ENCODE measurements around the gene PLCH1. TPM values are rescaled to one million over a fixed set of nuclear protein-coding genes. Genes with fewer than 3 reads are reported as not detected.

Gene PLCH1
- total RNA-seq, 4 donors from 2014 or later, result 0.29 to 12.0 (median 0.58) TPM

DNA sequence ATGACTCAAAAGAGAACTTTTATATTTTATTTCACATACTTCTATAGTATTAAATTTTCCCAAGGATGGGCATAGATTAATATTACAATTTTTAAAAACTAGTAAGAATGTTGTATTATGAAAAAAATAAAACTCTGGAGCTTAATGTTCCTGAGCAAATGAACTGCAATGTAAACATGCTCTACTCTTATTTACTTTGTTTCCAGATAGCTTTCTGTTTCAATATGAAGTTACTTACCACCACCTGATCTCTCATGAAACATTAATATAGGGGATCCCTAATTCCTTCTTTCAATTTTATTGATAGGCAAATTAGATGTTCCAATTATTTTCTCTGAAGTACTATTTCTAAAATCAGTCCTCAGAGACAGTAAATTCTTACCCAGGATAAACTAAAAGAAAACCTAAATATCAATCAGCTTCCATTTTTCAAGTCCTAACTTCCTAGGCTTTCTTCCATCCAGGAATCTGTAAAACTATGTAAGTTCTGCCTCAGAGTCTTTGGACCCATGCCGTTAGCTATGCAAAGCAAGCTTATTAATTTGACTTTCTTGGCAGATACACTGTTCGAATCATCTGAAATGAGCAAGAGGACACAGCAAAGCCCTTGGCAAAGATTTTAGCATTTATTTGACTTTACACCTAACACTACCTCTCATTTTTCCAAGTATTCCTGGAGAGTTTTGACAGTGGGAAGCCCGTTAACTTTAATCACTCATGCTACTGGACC, 93.2 kb downstream of the PLCH1 start:
- intact Hi-C loops (cut with DNase I; ENCODE audit: low total_unique reads), result no loop called here
- no peak for TF ChIP-seq POLR2A (IDR thresholded peaks at IDR 0.05)
- TF ChIP-seq, protein P1, sequence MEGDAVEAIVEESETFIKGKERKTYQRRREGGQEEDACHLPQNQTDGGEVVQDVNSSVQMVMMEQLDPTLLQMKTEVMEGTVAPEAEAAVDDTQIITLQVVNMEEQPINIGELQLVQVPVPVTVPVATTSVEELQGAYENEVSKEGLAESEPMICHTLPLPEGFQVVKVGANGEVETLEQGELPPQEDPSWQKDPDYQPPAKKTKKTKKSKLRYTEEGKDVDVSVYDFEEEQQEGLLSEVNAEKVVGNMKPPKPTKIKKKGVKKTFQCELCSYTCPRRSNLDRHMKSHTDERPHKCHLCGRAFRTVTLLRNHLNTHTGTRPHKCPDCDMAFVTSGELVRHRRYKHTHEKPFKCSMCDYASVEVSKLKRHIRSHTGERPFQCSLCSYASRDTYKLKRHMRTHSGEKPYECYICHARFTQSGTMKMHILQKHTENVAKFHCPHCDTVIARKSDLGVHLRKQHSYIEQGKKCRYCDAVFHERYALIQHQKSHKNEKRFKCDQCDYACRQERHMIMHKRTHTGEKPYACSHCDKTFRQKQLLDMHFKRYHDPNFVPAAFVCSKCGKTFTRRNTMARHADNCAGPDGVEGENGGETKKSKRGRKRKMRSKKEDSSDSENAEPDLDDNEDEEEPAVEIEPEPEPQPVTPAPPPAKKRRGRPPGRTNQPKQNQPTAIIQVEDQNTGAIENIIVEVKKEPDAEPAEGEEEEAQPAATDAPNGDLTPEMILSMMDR (IDR thresholded peaks at IDR 0.05), result no peak

DNA sequence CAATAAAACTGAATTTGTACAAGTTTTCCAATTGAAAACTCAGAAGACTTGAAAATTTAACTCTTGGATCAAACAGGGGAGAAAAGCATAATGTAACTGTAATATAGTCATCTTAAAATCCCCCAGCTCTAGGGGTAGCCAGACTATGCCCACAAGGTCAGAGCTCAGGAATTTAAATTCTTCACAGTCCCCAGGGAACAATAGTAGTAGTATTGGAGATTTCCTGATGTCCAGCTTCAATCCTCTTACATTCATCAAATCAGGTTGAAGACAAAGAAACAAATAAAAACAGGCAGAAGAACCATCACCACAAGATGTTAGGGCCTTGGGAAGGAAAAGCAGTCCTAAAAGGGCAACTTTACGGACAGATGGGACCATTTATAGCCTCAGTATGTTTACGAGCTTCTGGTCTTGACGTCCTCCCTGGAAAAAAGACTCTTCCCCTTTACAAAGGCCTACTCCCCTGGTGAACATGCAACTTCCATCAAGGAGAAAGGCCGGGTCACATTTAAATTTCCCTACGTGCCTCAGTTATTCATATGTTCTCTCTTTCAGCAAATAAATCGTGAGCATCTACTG, 96.8 kb downstream of the PLCH1 start:
- no peak for DNase-seq
- intact Hi-C loops (cut with DNase I; ENCODE audit: low total_unique reads), result no loop called here
- H3K9me3 ChIP-seq, result no peaks in the 10 kb centered on the region
- H3K27ac ChIP-seq, result no peak overlapping the region
- no peaks in the 10 kb centered on the region for H3K4me1 ChIP-seq
- H3K36me3 ChIP-seq, result no peaks in the 10 kb centered on the region
- H3K4me3 ChIP-seq, result no peak overlapping the region
- H3K27me3 ChIP-seq, result no peaks in the 10 kb centered on the region
- TF ChIP-seq, protein P1 (IDR thresholded peaks at IDR 0.05), result no peak

More for the DNA sequence above, 93.2 kb downstream of the PLCH1 start:
- H3K4me1 ChIP-seq, result no peaks in the 10 kb centered on the region
- no peaks in the 10 kb centered on the region for H3K36me3 ChIP-seq
- DNase-seq, result no peak
- H3K9me3 ChIP-seq, result no peaks in the 10 kb centered on the region
- no peak overlapping the region for H3K4me3 ChIP-seq
- H3K27me3 ChIP-seq, result no peaks in the 10 kb centered on the region
- H3K27ac ChIP-seq, result no peak overlapping the region

DNA sequence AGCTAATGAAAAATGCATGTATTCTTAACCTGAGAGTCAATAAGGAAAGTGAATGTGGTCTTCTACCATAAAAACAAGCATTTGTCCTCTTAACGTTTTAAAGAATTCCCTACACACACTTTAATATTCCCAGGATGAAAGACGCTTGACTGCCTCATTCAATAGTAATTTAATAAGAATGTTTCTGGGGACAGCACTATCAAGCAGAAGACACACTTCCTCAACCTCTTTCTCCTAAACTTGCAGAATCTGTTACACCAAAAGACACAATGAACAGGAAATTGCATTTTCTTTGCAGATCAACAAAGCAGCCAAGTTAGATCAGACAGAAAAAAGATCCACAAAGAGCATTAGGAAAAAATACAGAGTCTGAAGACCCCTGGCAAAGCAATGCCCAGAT, 97.7 kb downstream of the PLCH1 start:
- Histone ChIP-seq H3K36me3 (no peaks in the 10 kb centered on the region), H3K27me3 (no peaks in the 10 kb centered on the region), H3K4me3 (no peak overlapping the region), H3K9me3 (no peaks in the 10 kb centered on the region), H3K27ac (no peak overlapping the region), H3K4me1 (no peaks in the 10 kb centered on the region)
- DNase-seq, result no peak
- no peak for TF ChIP-seq POLR2A (IDR thresholded peaks at IDR 0.05)
- TF ChIP-seq, protein P1 (IDR thresholded peaks at IDR 0.05), result no peak
- intact Hi-C loops (cut with DNase I; ENCODE audit: low total_unique reads), result no loop called here

DNA sequence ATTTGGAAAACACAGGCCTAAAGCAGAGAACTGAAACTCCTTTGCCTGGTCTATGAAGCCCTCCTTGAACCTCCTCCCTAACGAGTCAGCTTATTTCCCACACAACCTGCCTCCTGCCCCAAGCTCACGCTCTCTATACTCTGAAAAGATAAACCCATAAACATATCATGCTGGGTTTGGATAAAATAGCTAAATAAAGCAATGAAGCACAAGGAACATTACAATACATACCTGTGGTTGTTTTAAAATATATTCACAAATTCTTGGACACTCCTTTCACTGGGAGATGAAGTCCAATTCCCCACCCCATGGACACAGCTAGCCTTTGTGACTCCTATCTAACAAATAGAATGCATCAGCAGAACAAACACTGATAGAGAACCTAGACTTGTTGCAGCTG, 98.2 kb downstream of the PLCH1 start:
- no peak for TF ChIP-seq POLR2A (IDR thresholded peaks at IDR 0.05)
- TF ChIP-seq, protein P1 (IDR thresholded peaks at IDR 0.05), result no peak
- Histone ChIP-seq H3K27ac (no peak overlapping the region), H3K27me3 (no peaks in the 10 kb centered on the region), H3K4me1 (no peaks in the 10 kb centered on the region), H3K4me3 (no peak overlapping the region), H3K36me3 (no peaks in the 10 kb centered on the region), H3K9me3 (no peaks in the 10 kb centered on the region)
- intact Hi-C loops (cut with DNase I; ENCODE audit: low total_unique reads), result no loop called here
- DNase-seq, result no peak

DNA sequence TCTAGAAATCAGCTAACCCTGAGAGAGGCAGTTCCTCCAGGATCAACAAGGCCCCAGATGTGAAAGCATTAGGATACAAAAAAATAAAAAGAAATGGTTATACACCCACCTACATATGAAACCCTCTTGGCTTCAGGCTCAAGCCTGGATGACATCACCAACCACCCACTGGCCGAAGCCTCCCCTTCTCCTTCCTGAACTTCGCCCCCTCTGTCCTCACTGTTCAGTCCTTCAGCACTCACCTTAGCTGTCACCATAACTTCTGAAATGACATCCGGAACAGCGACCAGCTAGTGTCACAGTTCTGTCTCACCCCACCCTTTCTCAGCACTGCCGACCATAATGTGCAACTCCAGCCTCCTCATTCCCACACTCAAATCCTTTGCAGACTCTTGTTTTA, 98.7 kb downstream of the PLCH1 start:
- H3K4me1 ChIP-seq, result no peaks in the 10 kb centered on the region
- H3K27ac ChIP-seq, result no peak overlapping the region
- H3K9me3 ChIP-seq, result no peaks in the 10 kb centered on the region
- no peak for DNase-seq
- H3K36me3 ChIP-seq, result no peaks in the 10 kb centered on the region
- no peaks in the 10 kb centered on the region for H3K27me3 ChIP-seq
- H3K4me3 ChIP-seq, result no peak overlapping the region
- TF ChIP-seq, protein P1 (IDR thresholded peaks at IDR 0.05), result no peak
- intact Hi-C loops (cut with DNase I; ENCODE audit: low total_unique reads), result no loop called here

Data from uterus (tissue), 4 donors.